HG03575 (cell line): Measurements from ENCODE around the gene TRIM9.

Experiments used
- ATAC-seq: cut with Tn5 transposase; IDR thresholded peaks from one replicate; pipeline ENCODE4 v1.9.1; 2021; ENCODE audit not compliant: unreplicated experiment, insufficient number of reproducible peaks, low FRiP score; ENCODE audit errors: extremely low read depth

TRIM9 gene

DNA sequence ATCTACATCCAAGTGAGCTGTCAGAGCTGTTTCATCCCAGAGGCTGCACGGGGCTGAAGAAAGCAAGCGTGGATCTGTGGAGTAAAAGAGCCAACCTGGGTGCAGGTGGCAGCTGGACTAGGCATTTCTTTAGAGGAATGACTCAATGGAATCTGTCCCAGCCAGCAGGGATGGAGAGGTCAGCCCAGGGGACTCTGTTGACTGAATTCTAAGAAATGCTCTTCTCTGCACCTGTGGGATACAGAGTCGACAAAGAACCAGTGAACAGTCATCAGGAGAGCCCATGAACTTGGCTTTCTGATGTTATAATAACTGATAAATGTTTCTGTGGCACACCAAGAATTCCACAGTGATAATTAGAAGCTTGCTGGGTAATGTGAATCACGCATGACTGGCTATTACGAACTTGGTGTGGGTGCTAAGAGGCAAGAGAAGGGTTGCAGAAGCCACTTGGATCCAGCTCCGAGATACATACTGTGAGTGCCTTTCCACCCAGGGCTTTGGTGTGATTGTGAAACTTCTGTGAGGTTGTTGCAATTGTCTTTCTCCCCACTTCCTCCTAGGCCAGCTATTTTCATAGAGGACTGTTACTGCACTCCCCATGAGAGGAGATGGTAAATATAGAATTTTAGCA lies 166.8 kb downstream of the TRIM9 start:
- no peak for ATAC-seq

DNA sequence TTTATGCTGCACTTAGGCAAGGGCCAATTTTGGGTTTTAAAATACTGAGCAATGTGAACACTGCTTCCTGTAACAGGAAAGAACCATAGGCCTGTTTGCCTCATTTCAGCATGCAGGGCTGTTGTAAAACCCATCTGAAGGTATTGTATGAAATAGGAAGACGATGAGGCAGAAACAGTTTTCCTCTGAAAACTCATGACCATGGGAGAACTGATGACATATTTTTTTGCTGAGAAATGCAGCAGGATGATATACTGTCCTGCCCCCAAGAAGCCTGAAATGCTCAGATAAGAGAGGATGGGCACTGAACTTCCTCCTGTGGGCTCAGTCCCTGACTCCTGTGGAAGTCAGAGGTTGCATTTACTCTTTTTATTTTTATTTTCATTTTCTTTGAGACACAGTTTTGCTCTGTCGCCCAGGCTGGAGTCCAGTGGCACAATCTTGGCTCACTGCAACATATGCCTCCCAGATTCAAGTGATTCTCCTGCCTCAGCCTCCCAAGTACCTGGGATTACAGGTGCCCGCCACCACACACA lies 168.0 kb downstream of the TRIM9 start:
- no peak for ATAC-seq
